GM12878 (cell line): ENCODE data around the gene RARG. TPM values are rescaled to one million over a fixed set of nuclear protein-coding genes. Genes with fewer than 3 reads are reported as not detected.

ENCODE experiments used
- ATF2 ChIP-seq: IDR thresholded peaks from 2 replicates; pipeline ENCODE4 v1.6.1; 2012; ENCODE audit warnings: low read length, inconsistent platforms
- BCL11A ChIP-seq: IDR thresholded peaks from 2 replicates; pipeline ENCODE4 v1.6.1; 2011; ENCODE audit warnings: low read depth, low read length
- HCFC1 ChIP-seq: fragments of 150-350 bp; IDR thresholded peaks from 2 replicates; pipeline ENCODE4 v1.6.1; 2014; ENCODE audit warnings: low read length
- HDGF ChIP-seq: fragments of 450-650 bp; IDR thresholded peaks from 2 replicates; pipeline ENCODE4 v1.6.1; 2016; ENCODE audit warnings: antibody characterized with exemption
- IRF4 ChIP-seq: IDR thresholded peaks from 2 replicates; pipeline ENCODE4 v1.6.1; 2011; ENCODE audit warnings: low read depth, low read length
- MLLT1 ChIP-seq: fragments of 450-650 bp; IDR thresholded peaks from 2 replicates; pipeline ENCODE4 v1.6.1; 2016; ENCODE audit warnings: mild to moderate bottlenecking
- NFIC ChIP-seq: IDR thresholded peaks from 2 replicates; pipeline ENCODE4 v1.6.1; 2012; ENCODE audit warnings: low read depth, mild to moderate bottlenecking, inconsistent platforms, low read length, moderate library complexity
- RCOR1 ChIP-seq: conservative IDR thresholded peaks from 2 replicates; pipeline ENCODE4 v1.6.1; 2012; ENCODE audit warnings: low read depth, low read length, improper control_type of control experiment
- SMAD1 ChIP-seq: fragments of 450-650 bp; IDR thresholded peaks from 2 replicates; pipeline ENCODE4 v1.6.1; 2018; ENCODE audit warnings: mild to moderate bottlenecking, low read depth; ENCODE audit not compliant: partially characterized antibody
- YY1 ChIP-seq: IDR thresholded peaks from 2 replicates; pipeline ENCODE4 v1.6.1; 2011; ENCODE audit warnings: low read depth, mild to moderate bottlenecking, low read length
- polyA plus RNA-seq, 11 experiments: library from polyadenylated mRNA; depleted of rRNA in 4 of 11; unstranded in 6 of 11; stranded (reverse) in 5 of 11; fragments of >200 nt; fragmentation: Nextera tagmentation in 4 of 11; fragmentation: Illumina TruSeq in 1 of 11; extraction: Ambion mirVana in 4 of 11; extraction: Trizol in 1 of 11; gene quantifications; 1 replicate in 1 of 11; 2 replicates in 10 of 11; pipeline versions ENCODE4 v1.2.1 to v1.2.3, GENCODE V29; 2011 to 2016; ENCODE audit warnings: inconsistent platforms in 2 of 11, missing spikeins in 2 of 11, low read depth in 1 of 11
- total RNA-seq, 4 experiments: library from RNA; depleted of rRNA in 3 of 4; stranded (reverse); fragments of >200 nt in 3 of 4; fragmentation: Illumina TruSeq in 1 of 4; extraction: Trizol in 1 of 4; gene quantifications; 2 replicates each; pipeline versions ENCODE4 v1.2.1 to v1.2.3, GENCODE V29; 2013 to 2021

The RARG gene
- total and polyA plus RNA-seq, 10 of the 15 experiments (the other 5 are each of a cell fraction or from before 2014, with no cell fraction given): 0.27 to 8.1 (median 4.1) TPM

DNA sequence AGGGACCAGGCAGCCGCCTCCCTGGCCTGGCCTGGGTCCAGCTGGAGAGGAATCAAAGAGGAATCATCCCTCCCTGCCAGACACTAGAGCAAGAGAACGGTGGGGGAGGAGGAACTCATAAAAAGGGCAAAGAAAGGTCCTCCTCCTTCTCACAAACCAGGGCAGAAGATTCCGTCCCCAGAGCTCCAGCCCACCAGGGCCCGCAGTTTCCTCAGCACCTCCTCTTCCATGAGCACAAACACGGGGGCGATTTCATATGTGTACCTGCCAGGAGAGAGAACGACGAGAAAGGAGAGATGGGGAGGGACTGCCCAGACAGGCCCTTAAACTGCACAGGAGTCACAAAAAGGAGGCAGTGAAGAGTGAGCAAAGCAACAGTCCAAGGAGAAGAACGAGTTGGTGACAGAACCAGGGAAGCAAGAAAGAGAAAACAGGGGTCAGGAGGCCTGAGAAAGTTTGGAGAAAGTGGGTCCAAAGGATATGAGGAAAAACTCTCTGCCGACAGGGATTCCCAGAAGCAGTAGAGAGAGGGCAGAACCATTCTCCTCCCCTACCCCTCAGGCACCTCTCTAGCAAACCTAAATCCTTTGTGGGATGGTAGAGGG lies 60.2 kb downstream of the RARG start (continued):
- TF ChIP-seq MLLT1 (no peak), HCFC1 (no peak), BCL11A (no peak), HDGF (no peak), SMAD1 (no peak), ATF2 (no peak), RCOR1 (no peak), NFIC (no peak), IRF4 (no peak), YY1 (no peak)
